ENCODE measurements around the gene ANKRD18B.
A peak's percentile ranks its signal among the peaks of the same experiment; 100 is the strongest.

- TF ChIP-seq CTCF (IDR thresholded peaks at IDR 0.05) (no peak), POLR2A (IDR thresholded peaks at IDR 0.05) (peak in 1 of 2 donors; percentile 46)
Measured at GRCh38 chr9:33510262-33511183, 13.5 kb upstream of the ANKRD18B start.
